Neural crest cell (in vitro differentiated cells): ENCODE measurements around the gene MYO6. TPM values are rescaled to one million over a fixed set of nuclear protein-coding genes. Genes with fewer than 3 reads are reported as not detected.

Experiments used
- DNase-seq: peaks from one replicate; pipeline ENCODE4 v3.0.0; 2021; ENCODE audit warnings: low read depth, mixed read lengths, low spot score
- H3K27ac Mint-ChIP-seq: one replicate; pipeline ENCODE4 v1.8.0; 2021; ENCODE audit warnings: mild to moderate bottlenecking, mixed read lengths; ENCODE audit not compliant: unreplicated experiment
- H3K27me3 Mint-ChIP-seq: 2 replicates; pipeline ENCODE4 v1.8.0; 2021; ENCODE audit warnings: low read depth, mild to moderate bottlenecking, mixed read lengths
- H3K36me3 Mint-ChIP-seq: 2 replicates; pipeline ENCODE4 v1.8.0; 2021; ENCODE audit warnings: low read depth, mild to moderate bottlenecking, mixed read lengths
- H3K4me1 Mint-ChIP-seq: 2 replicates; pipeline ENCODE4 v1.8.0; 2021; ENCODE audit warnings: mixed read lengths
- H3K4me3 Mint-ChIP-seq: one replicate; pipeline ENCODE4 v1.8.0; 2021; ENCODE audit warnings: mild to moderate bottlenecking, mixed read lengths
- H3K9me3 Mint-ChIP-seq: 2 replicates; pipeline ENCODE4 v1.8.0; 2021; ENCODE audit warnings: mixed read lengths
- CTCF ChIP-seq: fragments of 200-600 bp; sonication (generic); conservative IDR thresholded peaks from 2 replicates; pipeline ENCODE4 v1.5.0; 2021; ENCODE audit warnings: antibody characterized with exemption, mild to moderate bottlenecking
- total RNA-seq: library from RNA; stranded (reverse); gene quantifications from 2 replicates; pipeline ENCODE4 v1.2.1, GENCODE V29; 2021

MYO6 gene
- total RNA-seq, 1 donor from 2014 or later, result 24.5 TPM

GRCh38 chr6:75735491-75736186 lies 13.4 kb upstream of the MYO6 start:
- no peak for TF ChIP-seq CTCF
- Mint-ChIP-seq H3K4me3 (no peak overlapping the region), H3K27ac (no peak overlapping the region), H3K36me3 (no peaks in the 10 kb centered on the region), H3K27me3 (no peaks in the 10 kb centered on the region), H3K4me1 (peaks cover 4% of the 10 kb centered on the region), H3K9me3 (no peaks in the 10 kb centered on the region)
- DNase-seq, result no peak

GRCh38 chr6:75743971-75744370 lies 5.1 kb upstream of the MYO6 start:
- peaks cover 23% of the 10 kb centered on the region for H3K27me3 Mint-ChIP-seq
- H3K27ac Mint-ChIP-seq, result no peak overlapping the region
- H3K9me3 Mint-ChIP-seq, result no peaks in the 10 kb centered on the region
- no peak for TF ChIP-seq CTCF
- H3K36me3 Mint-ChIP-seq, result no peaks in the 10 kb centered on the region
- H3K4me1 Mint-ChIP-seq, result peaks cover 5% of the 10 kb centered on the region
- no peak overlapping the region for H3K4me3 Mint-ChIP-seq
- DNase-seq, result no peak

- no peak overlapping the region for H3K27ac Mint-ChIP-seq
- H3K9me3 Mint-ChIP-seq, result no peaks in the 10 kb centered on the region
- peaks cover 9% of the 10 kb centered on the region for H3K4me1 Mint-ChIP-seq
- no peak overlapping the region for H3K4me3 Mint-ChIP-seq
- no peak for DNase-seq
- H3K27me3 Mint-ChIP-seq, result peaks cover 26% of the 10 kb centered on the region
- H3K36me3 Mint-ChIP-seq, result no peaks in the 10 kb centered on the region
- no peak for TF ChIP-seq CTCF
Measured at GRCh38 chr6:75745404-75745803, 3.6 kb upstream of the MYO6 start.

GRCh38 chr6:75746221-75746620 lies 2.8 kb upstream of the MYO6 start:
- no peak for DNase-seq
- H3K27me3 Mint-ChIP-seq, result peaks cover 26% of the 10 kb centered on the region
- H3K36me3 Mint-ChIP-seq, result no peaks in the 10 kb centered on the region
- H3K27ac Mint-ChIP-seq, result no peak overlapping the region
- TF ChIP-seq CTCF, result no peak
- no peaks in the 10 kb centered on the region for H3K9me3 Mint-ChIP-seq
- peaks cover 14% of the 10 kb centered on the region for H3K4me1 Mint-ChIP-seq
- H3K4me3 Mint-ChIP-seq, result peak overlapping the region; percentile 29

GRCh38 chr6:75747152-75747992 lies 1.7 kb upstream of the MYO6 start:
- peak overlapping the region; percentile 76 for H3K4me3 Mint-ChIP-seq
- no peak overlapping the region for H3K27ac Mint-ChIP-seq
- no peaks in the 10 kb centered on the region for H3K9me3 Mint-ChIP-seq
- H3K36me3 Mint-ChIP-seq, result no peaks in the 10 kb centered on the region
- no peak for DNase-seq
- H3K4me1 Mint-ChIP-seq, result peaks cover 14% of the 10 kb centered on the region
- H3K27me3 Mint-ChIP-seq, result peaks cover 23% of the 10 kb centered on the region
- no peak for TF ChIP-seq CTCF
